ENCODE results near the gene ZNF341.

The ZNF341 gene

DNA sequence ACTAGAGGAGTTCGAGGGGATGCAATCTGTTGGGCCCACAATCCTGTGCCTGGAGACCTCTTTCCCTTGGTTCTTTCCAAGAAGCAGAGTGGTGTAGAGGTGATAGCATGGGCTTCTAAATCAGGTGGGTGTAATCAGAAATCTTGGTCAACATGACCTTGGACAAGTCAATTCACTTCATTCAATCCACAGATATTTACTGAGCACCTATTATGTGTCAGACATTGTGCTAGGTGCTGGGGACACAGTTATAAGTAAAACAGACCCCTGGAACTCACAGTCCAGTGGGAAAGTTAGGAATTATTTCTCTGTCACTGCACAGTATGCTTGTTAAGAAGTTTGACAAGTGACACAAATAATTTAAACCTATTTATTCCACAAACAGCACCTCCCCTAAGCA, 42.3 kb upstream of the ZNF341 start:
- Histone ChIP-seq H3K9ac (no peak overlapping the region), H3K4me2 (ENCODE audit: low read length) (no peak overlapping the region), H3K27ac (no peak overlapping the region), H2AFZ (no peak overlapping the region), H3K27me3 (ENCODE audit: control insufficient read depth, insufficient read depth, low read length) (no peaks in the 10 kb centered on the region), H3K4me3 (ENCODE audit: low read depth, low read length) (no peak overlapping the region), H3K36me3 (ENCODE audit: control insufficient read depth, insufficient read depth, low read length) (no peaks in the 10 kb centered on the region), H3K4me1 (peaks cover 8% of the 10 kb centered on the region), H3K9me3 (ENCODE audit: control insufficient read depth, low read length) (no peaks in the 10 kb centered on the region), H3K79me2 (no peaks in the 10 kb centered on the region)
- TF ChIP-seq, protein P1, sequence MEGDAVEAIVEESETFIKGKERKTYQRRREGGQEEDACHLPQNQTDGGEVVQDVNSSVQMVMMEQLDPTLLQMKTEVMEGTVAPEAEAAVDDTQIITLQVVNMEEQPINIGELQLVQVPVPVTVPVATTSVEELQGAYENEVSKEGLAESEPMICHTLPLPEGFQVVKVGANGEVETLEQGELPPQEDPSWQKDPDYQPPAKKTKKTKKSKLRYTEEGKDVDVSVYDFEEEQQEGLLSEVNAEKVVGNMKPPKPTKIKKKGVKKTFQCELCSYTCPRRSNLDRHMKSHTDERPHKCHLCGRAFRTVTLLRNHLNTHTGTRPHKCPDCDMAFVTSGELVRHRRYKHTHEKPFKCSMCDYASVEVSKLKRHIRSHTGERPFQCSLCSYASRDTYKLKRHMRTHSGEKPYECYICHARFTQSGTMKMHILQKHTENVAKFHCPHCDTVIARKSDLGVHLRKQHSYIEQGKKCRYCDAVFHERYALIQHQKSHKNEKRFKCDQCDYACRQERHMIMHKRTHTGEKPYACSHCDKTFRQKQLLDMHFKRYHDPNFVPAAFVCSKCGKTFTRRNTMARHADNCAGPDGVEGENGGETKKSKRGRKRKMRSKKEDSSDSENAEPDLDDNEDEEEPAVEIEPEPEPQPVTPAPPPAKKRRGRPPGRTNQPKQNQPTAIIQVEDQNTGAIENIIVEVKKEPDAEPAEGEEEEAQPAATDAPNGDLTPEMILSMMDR (IDR thresholded peaks at IDR 0.05): no peak

DNA sequence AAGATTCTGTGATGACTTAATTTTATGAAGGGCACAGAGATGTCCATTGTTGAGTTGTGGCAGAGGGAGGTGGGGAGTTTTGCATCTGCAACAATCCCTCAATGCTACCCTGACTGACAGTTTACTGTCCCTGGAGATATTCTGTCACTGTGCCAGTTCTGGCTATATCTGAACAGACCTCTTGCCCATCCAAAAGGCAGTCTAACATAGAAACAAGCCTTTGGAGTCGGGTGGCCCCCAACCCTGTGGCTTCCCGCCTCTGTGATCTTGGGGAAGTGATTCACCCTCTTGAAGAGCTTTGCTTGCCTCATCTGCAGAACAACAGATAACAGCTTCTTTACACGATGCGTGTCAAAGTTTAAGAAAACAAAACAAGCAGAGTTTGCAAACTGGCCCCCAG, 41.8 kb upstream of the ZNF341 start:
- Histone ChIP-seq H3K9me3 (ENCODE audit: control insufficient read depth, low read length) (no peaks in the 10 kb centered on the region), H3K79me2 (no peaks in the 10 kb centered on the region), H3K9ac (no peak overlapping the region), H3K27me3 (ENCODE audit: control insufficient read depth, insufficient read depth, low read length) (no peaks in the 10 kb centered on the region), H3K4me1 (peaks cover 8% of the 10 kb centered on the region), H3K4me3 (ENCODE audit: low read depth, low read length) (no peak overlapping the region), H2AFZ (no peak overlapping the region), H3K27ac (no peak overlapping the region), H3K36me3 (ENCODE audit: control insufficient read depth, insufficient read depth, low read length) (no peaks in the 10 kb centered on the region), H3K4me2 (ENCODE audit: low read length) (no peak overlapping the region)
- TF ChIP-seq, protein P1 (IDR thresholded peaks at IDR 0.05): no peak

- no peaks in the 10 kb centered on the region for H3K27me3 ChIP-seq (ENCODE audit: control insufficient read depth, insufficient read depth, low read length)
Observed at GRCh38 chr20:33693289-33693688, 38.5 kb upstream of the ZNF341 start.

GRCh38 chr20:33693741-33694638, 37.8 kb upstream of the ZNF341 start:
- Histone ChIP-seq H3K27me3 (ENCODE audit: control insufficient read depth, insufficient read depth, low read length) (no peaks in the 10 kb centered on the region), H2AFZ (no peak overlapping the region), H3K79me2 (no peaks in the 10 kb centered on the region), H3K36me3 (ENCODE audit: control insufficient read depth, insufficient read depth, low read length) (no peaks in the 10 kb centered on the region), H3K27ac (no peak overlapping the region), H3K4me2 (ENCODE audit: low read length) (no peak overlapping the region), H3K4me3 (ENCODE audit: low read depth, low read length) (no peak overlapping the region), H3K4me1 (no peaks in the 10 kb centered on the region), H3K9me3 (ENCODE audit: control insufficient read depth, low read length) (no peaks in the 10 kb centered on the region), H3K9ac (no peak overlapping the region)
- TF ChIP-seq, protein P1 (IDR thresholded peaks at IDR 0.05): no peak

More at GRCh38 chr20:33693289-33693688, 38.5 kb upstream of the ZNF341 start:
- Histone ChIP-seq H3K4me3 (ENCODE audit: low read depth, low read length) (no peak overlapping the region), H2AFZ (no peak overlapping the region), H3K9ac (no peak overlapping the region), H3K4me1 (no peaks in the 10 kb centered on the region), H3K79me2 (no peaks in the 10 kb centered on the region), H3K9me3 (ENCODE audit: control insufficient read depth, low read length) (no peaks in the 10 kb centered on the region), H3K27ac (no peak overlapping the region), H3K4me2 (ENCODE audit: low read length) (no peak overlapping the region), H3K36me3 (ENCODE audit: control insufficient read depth, insufficient read depth, low read length) (no peaks in the 10 kb centered on the region)
- TF ChIP-seq, protein P1 (IDR thresholded peaks at IDR 0.05): no peak

GRCh38 chr20:33694639-33695012, 37.2 kb upstream of the ZNF341 start:
- H3K4me3 ChIP-seq (ENCODE audit: low read depth, low read length): no peak overlapping the region
- no peak overlapping the region for H3K9ac ChIP-seq
- no peaks in the 10 kb centered on the region for H3K79me2 ChIP-seq
- H3K36me3 ChIP-seq (ENCODE audit: control insufficient read depth, insufficient read depth, low read length): no peaks in the 10 kb centered on the region
- no peak overlapping the region for H2AFZ ChIP-seq
- H3K9me3 ChIP-seq (ENCODE audit: control insufficient read depth, low read length): no peaks in the 10 kb centered on the region
- TF ChIP-seq, protein P1 (IDR thresholded peaks at IDR 0.05): no peak
- no peaks in the 10 kb centered on the region for H3K27me3 ChIP-seq (ENCODE audit: control insufficient read depth, insufficient read depth, low read length)
- H3K4me1 ChIP-seq: no peaks in the 10 kb centered on the region
- no peak overlapping the region for H3K4me2 ChIP-seq (ENCODE audit: low read length)
- no peak overlapping the region for H3K27ac ChIP-seq
